WTC11 (cell line): ENCODE measurements around the gene SRRT.

Source experiments
- CREB1 ChIP-seq: sonication (generic); formaldehyde crosslinking; IDR thresholded peaks from 2 replicates; pipeline ENCODE4 v1.8.0; 2023; ENCODE audit warnings: mild to moderate bottlenecking, missing genetic modification reagents
- CREM ChIP-seq: sonication (generic); formaldehyde crosslinking; IDR thresholded peaks from 2 replicates; pipeline ENCODE4 v1.8.1; 2022; ENCODE audit warnings: mild to moderate bottlenecking, missing genetic modification reagents, moderate library complexity
- FOXK1 ChIP-seq: sonication (generic); formaldehyde crosslinking; IDR thresholded peaks from 2 replicates; pipeline ENCODE4 v1.8.0; 2022; ENCODE audit warnings: mild to moderate bottlenecking, moderate library complexity, missing genetic modification reagents
- GABPB1 ChIP-seq: sonication (generic); formaldehyde crosslinking; IDR thresholded peaks from 2 replicates; pipeline ENCODE4 v1.8.1; 2023; ENCODE audit warnings: mild to moderate bottlenecking, missing genetic modification reagents
- JUN ChIP-seq: sonication (generic); formaldehyde crosslinking; IDR thresholded peaks from 2 replicates; pipeline ENCODE4 v1.8.0; 2023; ENCODE audit warnings: mild to moderate bottlenecking, missing genetic modification reagents
- NR3C1 ChIP-seq: sonication (generic); formaldehyde crosslinking; conservative IDR thresholded peaks from 2 replicates; pipeline ENCODE4 v1.8.1; 2023; ENCODE audit warnings: low read depth, mild to moderate bottlenecking, missing genetic modification reagents
- TP53 ChIP-seq: sonication (generic); formaldehyde crosslinking; IDR thresholded peaks from 2 replicates; pipeline ENCODE4 v1.8.1; 2023; ENCODE audit warnings: mild to moderate bottlenecking, missing genetic modification reagents
- TF ChIP-seq, protein P1 (sequence below): sonication (generic); formaldehyde crosslinking; IDR thresholded peaks from 2 replicates; pipeline ENCODE4 v1.8.0; 2022; ENCODE audit warnings: mild to moderate bottlenecking, missing genetic modification reagents
- TF ChIP-seq, protein P2 (sequence below): sonication (generic); formaldehyde crosslinking; IDR thresholded peaks from 2 replicates; pipeline ENCODE4 v1.8.0; 2022; ENCODE audit warnings: mild to moderate bottlenecking, missing genetic modification reagents
- TF ChIP-seq, protein P3 (sequence below): sonication (generic); formaldehyde crosslinking; IDR thresholded peaks from 2 replicates; pipeline ENCODE4 v1.8.1; 2023; ENCODE audit warnings: mild to moderate bottlenecking, missing genetic modification reagents
- TF ChIP-seq, protein P4 (sequence below): fragments of 200-600 bp; IDR thresholded peaks from 2 replicates; pipeline ENCODE4 v1.8.0; 2022; ENCODE audit warnings: antibody characterized with exemption
- TF ChIP-seq, protein P5 (sequence below): sonication (generic); formaldehyde crosslinking; IDR thresholded peaks from 2 replicates; pipeline ENCODE4 v1.8.0; 2023; ENCODE audit warnings: missing genetic modification reagents, mild to moderate bottlenecking, borderline replicate concordance
- TF ChIP-seq, protein P6 (sequence below): fragments of 250-450 bp; sonication (Bioruptor Pico); IDR thresholded peaks from 2 replicates; pipeline ENCODE4 v1.9.0; 2021; ENCODE audit warnings: mild to moderate bottlenecking
- TF ChIP-seq, protein P7 (sequence below): sonication (generic); formaldehyde crosslinking; IDR thresholded peaks from 2 replicates; pipeline ENCODE4 v1.8.1; 2023; ENCODE audit warnings: mild to moderate bottlenecking, missing genetic modification reagents, moderate library complexity

DNA sequence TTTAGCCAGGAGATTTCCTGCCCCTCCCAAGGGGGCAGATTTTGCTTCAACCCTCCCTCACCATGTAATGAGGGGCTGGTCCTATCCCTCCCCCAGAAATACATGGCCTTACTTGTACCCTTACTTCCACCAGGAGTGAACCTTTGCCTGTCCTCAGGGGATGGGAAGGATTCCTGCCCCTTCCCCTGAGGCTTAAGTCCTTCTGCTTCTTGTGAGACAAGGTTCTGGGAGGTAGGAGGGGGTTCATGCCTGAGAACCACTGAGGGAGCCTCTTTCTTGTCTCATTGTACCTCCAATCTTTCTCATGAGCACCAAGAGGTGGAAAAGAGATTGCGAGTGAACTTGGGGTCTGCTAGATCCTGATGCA, 54.9 kb downstream of the SRRT start:
- TF ChIP-seq, protein P1, sequence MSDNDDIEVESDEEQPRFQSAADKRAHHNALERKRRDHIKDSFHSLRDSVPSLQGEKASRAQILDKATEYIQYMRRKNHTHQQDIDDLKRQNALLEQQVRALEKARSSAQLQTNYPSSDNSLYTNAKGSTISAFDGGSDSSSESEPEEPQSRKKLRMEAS (CRISPR knock-in tag), result no peak
- TF ChIP-seq, protein P2, sequence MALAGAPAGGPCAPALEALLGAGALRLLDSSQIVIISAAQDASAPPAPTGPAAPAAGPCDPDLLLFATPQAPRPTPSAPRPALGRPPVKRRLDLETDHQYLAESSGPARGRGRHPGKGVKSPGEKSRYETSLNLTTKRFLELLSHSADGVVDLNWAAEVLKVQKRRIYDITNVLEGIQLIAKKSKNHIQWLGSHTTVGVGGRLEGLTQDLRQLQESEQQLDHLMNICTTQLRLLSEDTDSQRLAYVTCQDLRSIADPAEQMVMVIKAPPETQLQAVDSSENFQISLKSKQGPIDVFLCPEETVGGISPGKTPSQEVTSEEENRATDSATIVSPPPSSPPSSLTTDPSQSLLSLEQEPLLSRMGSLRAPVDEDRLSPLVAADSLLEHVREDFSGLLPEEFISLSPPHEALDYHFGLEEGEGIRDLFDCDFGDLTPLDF, result no peak
- no peak for TF ChIP-seq GABPB1
- TF ChIP-seq, protein P3, sequence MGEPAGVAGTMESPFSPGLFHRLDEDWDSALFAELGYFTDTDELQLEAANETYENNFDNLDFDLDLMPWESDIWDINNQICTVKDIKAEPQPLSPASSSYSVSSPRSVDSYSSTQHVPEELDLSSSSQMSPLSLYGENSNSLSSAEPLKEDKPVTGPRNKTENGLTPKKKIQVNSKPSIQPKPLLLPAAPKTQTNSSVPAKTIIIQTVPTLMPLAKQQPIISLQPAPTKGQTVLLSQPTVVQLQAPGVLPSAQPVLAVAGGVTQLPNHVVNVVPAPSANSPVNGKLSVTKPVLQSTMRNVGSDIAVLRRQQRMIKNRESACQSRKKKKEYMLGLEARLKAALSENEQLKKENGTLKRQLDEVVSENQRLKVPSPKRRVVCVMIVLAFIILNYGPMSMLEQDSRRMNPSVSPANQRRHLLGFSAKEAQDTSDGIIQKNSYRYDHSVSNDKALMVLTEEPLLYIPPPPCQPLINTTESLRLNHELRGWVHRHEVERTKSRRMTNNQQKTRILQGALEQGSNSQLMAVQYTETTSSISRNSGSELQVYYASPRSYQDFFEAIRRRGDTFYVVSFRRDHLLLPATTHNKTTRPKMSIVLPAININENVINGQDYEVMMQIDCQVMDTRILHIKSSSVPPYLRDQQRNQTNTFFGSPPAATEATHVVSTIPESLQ (CRISPR knock-in tag), result no peak
- TF ChIP-seq, protein P4, sequence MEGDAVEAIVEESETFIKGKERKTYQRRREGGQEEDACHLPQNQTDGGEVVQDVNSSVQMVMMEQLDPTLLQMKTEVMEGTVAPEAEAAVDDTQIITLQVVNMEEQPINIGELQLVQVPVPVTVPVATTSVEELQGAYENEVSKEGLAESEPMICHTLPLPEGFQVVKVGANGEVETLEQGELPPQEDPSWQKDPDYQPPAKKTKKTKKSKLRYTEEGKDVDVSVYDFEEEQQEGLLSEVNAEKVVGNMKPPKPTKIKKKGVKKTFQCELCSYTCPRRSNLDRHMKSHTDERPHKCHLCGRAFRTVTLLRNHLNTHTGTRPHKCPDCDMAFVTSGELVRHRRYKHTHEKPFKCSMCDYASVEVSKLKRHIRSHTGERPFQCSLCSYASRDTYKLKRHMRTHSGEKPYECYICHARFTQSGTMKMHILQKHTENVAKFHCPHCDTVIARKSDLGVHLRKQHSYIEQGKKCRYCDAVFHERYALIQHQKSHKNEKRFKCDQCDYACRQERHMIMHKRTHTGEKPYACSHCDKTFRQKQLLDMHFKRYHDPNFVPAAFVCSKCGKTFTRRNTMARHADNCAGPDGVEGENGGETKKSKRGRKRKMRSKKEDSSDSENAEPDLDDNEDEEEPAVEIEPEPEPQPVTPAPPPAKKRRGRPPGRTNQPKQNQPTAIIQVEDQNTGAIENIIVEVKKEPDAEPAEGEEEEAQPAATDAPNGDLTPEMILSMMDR, result no peak
- no peak for TF ChIP-seq CREM (CRISPR knock-in tag)
- no peak for TF ChIP-seq TP53 (CRISPR knock-in tag)
- TF ChIP-seq, protein P5, sequence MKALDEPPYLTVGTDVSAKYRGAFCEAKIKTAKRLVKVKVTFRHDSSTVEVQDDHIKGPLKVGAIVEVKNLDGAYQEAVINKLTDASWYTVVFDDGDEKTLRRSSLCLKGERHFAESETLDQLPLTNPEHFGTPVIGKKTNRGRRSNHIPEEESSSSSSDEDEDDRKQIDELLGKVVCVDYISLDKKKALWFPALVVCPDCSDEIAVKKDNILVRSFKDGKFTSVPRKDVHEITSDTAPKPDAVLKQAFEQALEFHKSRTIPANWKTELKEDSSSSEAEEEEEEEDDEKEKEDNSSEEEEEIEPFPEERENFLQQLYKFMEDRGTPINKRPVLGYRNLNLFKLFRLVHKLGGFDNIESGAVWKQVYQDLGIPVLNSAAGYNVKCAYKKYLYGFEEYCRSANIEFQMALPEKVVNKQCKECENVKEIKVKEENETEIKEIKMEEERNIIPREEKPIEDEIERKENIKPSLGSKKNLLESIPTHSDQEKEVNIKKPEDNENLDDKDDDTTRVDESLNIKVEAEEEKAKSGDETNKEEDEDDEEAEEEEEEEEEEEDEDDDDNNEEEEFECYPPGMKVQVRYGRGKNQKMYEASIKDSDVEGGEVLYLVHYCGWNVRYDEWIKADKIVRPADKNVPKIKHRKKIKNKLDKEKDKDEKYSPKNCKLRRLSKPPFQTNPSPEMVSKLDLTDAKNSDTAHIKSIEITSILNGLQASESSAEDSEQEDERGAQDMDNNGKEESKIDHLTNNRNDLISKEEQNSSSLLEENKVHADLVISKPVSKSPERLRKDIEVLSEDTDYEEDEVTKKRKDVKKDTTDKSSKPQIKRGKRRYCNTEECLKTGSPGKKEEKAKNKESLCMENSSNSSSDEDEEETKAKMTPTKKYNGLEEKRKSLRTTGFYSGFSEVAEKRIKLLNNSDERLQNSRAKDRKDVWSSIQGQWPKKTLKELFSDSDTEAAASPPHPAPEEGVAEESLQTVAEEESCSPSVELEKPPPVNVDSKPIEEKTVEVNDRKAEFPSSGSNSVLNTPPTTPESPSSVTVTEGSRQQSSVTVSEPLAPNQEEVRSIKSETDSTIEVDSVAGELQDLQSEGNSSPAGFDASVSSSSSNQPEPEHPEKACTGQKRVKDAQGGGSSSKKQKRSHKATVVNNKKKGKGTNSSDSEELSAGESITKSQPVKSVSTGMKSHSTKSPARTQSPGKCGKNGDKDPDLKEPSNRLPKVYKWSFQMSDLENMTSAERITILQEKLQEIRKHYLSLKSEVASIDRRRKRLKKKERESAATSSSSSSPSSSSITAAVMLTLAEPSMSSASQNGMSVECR, result no peak
- no peak for TF ChIP-seq NR3C1 (CRISPR knock-in tag)
- TF ChIP-seq, protein P6, sequence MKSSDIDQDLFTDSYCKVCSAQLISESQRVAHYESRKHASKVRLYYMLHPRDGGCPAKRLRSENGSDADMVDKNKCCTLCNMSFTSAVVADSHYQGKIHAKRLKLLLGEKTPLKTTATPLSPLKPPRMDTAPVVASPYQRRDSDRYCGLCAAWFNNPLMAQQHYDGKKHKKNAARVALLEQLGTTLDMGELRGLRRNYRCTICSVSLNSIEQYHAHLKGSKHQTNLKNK, result no peak
- TF ChIP-seq, protein P7, sequence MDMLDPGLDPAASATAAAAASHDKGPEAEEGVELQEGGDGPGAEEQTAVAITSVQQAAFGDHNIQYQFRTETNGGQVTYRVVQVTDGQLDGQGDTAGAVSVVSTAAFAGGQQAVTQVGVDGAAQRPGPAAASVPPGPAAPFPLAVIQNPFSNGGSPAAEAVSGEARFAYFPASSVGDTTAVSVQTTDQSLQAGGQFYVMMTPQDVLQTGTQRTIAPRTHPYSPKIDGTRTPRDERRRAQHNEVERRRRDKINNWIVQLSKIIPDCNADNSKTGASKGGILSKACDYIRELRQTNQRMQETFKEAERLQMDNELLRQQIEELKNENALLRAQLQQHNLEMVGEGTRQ (CRISPR knock-in tag), result no peak
- no peak for TF ChIP-seq JUN
- no peak for TF ChIP-seq CREB1 (CRISPR knock-in tag)
- no peak for TF ChIP-seq FOXK1
